Stimulated activated CD8-positive, alpha-beta memory T cell treated with anti-CD3 and anti-CD28 coated beads, Interleukin-12 subunit alpha, Interleukin-12 subunit beta, amount 100 ng/mL, for 4 hours (primary cell): Measurements from ENCODE around the gene PAQR4.

Experiments used
- DNase-seq: peaks from one replicate; pipeline ENCODE4 v3.0.0-alpha.2; 2020; ENCODE audit warnings: low read depth

Gene PAQR4

DNA sequence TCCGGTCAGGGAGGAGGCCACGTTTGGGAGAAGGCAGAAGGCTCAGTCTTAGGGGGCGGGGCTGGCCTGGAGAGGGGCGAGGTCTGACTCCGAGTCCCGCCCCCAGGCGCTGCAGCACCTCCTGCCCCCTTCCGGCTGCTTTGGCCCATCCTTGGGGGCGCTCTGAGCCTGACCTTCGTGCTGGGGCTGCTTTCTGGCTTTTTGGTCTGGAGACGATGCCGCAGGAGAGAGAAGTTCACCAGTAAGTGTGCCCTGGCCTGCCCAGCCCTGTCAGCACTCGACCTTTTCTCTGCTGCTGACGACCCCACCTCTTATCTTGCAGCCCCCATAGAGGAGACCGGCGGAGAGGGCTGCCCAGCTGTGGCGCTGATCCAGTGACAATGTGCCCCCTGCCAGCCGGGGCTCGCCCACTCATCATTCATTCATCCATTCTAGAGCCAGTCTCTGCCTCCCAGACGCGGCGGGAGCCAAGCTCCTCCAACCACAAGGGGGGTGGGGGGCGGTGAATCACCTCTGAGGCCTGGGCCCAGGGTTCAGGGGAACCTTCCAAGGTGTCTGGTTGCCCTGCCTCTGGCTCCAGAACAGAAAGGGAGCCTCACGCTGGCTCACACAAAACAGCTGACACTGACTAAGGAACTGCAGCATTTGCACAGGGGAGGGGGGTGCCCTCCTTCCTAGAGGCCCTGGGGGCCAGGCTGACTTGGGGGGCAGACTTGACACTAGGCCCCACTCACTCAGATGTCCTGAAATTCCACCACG lies 52.5 kb downstream of the PAQR4 start:
- peak; percentile 76 for DNase-seq

DNA sequence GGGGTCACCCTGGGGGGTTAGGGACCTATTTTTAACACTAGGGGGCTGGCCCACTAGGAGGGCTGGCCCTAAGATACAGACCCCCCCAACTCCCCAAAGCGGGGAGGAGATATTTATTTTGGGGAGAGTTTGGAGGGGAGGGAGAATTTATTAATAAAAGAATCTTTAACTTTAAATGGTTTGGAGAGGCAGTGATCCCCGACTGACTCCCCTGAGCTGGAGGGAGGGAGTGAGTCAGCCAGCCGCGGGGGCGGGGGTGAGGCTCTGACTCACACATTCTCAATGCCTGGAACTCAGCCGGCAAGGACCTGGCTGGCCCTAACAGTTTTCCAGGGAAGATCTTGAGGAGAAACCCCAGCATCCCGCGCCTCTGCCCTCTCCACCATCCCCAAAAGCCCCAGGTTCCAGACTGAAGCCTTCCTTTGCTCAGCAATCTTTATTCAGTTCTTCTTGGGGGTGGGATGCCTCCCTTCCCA lies 53.1 kb downstream of the PAQR4 start:
- peak; percentile 84 for DNase-seq

DNA sequence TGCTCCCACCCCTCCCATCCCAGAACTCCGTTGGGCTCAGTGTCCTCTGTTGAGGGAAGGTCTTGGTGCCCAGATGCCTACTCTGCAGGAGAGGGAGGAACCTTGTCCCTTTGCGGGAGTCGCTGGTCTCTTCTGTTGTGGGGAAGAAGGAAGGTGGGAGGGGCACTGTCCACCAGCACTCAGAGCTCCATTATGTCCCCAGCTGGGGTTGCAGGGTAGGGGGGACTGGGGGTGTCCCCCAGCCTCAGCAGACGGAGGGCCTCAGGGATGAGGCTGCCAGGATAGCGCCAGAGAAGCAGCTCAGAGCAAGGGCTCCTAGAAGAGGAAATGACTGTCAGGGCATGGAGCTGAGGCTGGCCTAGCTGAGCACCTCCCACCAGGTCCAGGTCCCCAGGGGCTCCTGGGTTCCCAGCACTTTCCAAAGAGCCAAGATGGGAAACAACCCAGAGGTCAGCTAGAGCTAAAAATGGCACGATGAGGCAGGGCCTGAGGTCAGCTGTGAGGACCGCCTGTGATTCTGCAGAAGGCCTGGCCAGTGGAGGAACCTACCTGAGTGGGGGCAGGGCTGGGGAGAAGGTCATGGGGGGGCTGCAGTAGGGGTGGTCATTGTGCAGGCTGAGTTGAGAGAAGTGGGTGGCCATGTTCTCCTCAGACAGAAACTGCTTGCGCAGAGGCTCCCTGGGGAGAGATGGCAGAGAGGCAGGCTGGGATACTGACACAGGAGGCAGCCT lies 53.7 kb downstream of the PAQR4 start:
- no peak for DNase-seq
